ENCODE data around the gene KSR1.
"Not testable (repeated sequence)": the region's sequence is repeated elsewhere in the genome, so short reads cannot be mapped to it uniquely, and the experiment has no call there.

Gene KSR1

DNA sequence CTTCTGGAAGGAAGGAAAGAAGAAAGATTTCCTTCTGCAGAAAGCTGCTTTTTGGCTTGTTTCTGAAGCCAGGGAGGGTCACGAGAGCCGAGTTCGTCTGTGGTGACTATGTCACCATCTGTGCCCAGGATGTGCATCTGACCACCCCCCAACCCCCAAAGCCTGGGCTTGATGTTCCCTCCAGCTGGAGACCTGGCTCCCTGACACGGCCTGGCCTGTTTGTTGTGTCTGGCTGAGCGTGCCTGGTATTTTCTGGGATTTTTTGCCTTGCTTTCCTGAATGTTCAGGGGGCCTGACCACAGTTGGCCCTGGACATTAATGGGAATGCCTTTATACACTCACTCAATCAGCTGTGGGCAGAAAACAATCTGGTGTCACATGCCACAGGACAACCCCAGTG, 213.6 kb downstream of the KSR1 start:
- no peak for DNase-seq

DNA sequence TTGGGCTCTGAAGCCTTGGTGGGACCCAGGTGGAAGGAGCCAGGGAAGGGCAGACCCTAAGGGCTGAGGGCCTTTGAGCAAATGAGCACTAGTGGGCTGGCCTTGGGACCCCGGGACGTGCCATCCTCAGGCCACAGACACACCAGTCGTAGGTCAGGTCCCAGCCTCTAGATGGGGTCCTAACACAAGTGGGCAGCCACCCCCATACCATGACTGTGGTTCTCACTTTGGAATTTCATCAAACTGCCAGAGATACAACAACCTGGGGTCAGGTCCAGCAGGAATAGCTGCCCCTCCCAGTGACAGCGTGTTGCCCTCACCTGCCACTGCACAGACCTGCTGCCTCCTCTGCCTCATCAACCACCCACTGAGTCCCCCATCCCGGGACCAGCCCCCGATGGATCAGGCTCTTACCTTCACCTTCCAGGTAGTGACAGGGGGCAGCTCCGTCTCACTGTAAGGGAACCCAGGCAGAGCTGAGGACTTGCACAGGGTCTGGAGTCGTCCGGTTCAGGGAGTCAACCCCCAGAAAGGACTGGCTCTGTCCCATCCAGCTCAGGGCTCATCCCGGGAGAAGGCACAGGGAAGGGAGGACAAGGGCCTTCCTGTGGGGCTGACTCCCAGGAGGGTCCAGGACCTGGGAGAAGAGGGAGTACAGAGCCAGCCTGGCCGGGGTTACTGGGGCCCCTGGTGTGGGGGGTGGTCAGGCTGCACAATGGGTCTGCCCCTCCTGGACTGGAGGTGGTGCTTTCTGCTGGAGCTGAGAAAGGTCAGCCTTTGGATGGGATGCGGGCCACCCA, 214.7 kb downstream of the KSR1 start:
- no peak for DNase-seq

GRCh38 chr17:27671591-27671910, 215.3 kb downstream of the KSR1 start:
- no peak for DNase-seq

DNA sequence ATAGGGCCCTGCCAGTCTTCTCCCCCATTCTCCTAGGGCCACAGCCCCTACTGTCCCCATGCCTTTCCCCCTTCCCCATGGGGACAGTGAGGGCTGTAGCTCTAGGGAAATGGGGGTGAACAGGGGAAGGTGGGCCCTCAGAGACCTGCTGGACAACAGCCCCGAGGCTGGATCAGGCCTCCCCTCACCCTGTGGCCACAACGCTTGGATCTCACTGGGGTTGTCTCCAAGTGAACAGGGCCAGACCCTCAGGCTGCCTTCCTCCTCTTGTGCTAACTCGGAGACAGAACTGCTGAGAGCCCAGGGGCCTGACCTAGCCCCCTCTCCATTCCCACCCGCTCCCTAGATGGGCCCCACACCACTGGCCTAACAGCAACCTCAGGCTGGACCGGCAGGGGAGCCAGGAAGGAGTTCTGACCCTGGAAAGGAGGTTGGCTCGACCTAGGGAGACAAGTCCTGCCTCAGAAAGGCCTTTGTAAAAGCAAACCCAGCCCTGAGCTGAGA, 215.8 kb downstream of the KSR1 start:
- not testable (repeated sequence) for DNase-seq

GRCh38 chr17:27674335-27674734, 218.1 kb downstream of the KSR1 start:
- no peak for DNase-seq

Measured in NCI-H146 (cell line).